ENCODE results near the gene EFNA3.

EFNA3 gene

GRCh38 chr1:155134880-155135414 is 56.3 kb downstream of the EFNA3 start:
- peak; percentile 46 for DNase-seq

GRCh38 chr1:155135415-155136028 is 56.9 kb downstream of the EFNA3 start, which contains the start of gene SLC50A1:
Gene SLC50A1 (plus strand): TSS chr1:155135852. CDS start chr1:155135912, 60 bp downstream.
- DNase-seq: peak; percentile 88

GRCh38 chr1:155136748-155137147 is 58.1 kb downstream of the EFNA3 start:
- no peak for DNase-seq

All from GOT3 (cell line).